Fibroblast of lung (primary cell): ENCODE data around the gene SLC39A7. TPM values are rescaled to one million over a fixed set of nuclear protein-coding genes. Genes with fewer than 3 reads are reported as not detected.

ENCODE experiments used
- DNase-seq, 2 donors: peaks; one replicate each; pipeline versions ENCODE4 v3.0.0 to v3.0.0-alpha.2; 2010; ENCODE audit warnings: low read depth in 2 of 2
- H2AFZ ChIP-seq: 2 replicates; pipeline ENCODE4 v1.5.1; 2012; ENCODE audit warnings: low read length, control low read depth, inconsistent platforms
- H3K27ac ChIP-seq: 2 replicates; pipeline ENCODE4 v1.5.1; 2011; ENCODE audit warnings: low read length, control low read depth; ENCODE audit not compliant: insufficient read depth
- H3K27me3 ChIP-seq: 2 replicates; pipeline ENCODE4 v1.5.1; 2011; ENCODE audit warnings: mild to moderate bottlenecking, low read length; ENCODE audit not compliant: control insufficient read depth, insufficient read depth
- H3K36me3 ChIP-seq: 2 replicates; pipeline ENCODE4 v1.5.1; 2011; ENCODE audit warnings: low read length; ENCODE audit not compliant: control insufficient read depth, insufficient read depth
- H3K4me1 ChIP-seq: 2 replicates; pipeline ENCODE4 v1.5.1; 2011; ENCODE audit warnings: low read length; ENCODE audit not compliant: control insufficient read depth, insufficient read depth; ENCODE audit errors: extremely low read depth
- H3K4me2 ChIP-seq: 2 replicates; pipeline ENCODE4 v1.5.1; 2011; ENCODE audit warnings: low read length, control low read depth; ENCODE audit not compliant: insufficient read depth; ENCODE audit errors: extremely low read depth
- H3K4me3 ChIP-seq, 4 experiments: fragments of 200-600 bp in 1 of 4; sonication (generic) in 1 of 4; replicated peaks in 1 of 4; 2 replicates each; pipeline ENCODE4 v1.5.1; 2011 to 2016; ENCODE audit warnings: low read length in 4 of 4, low read depth in 3 of 4, mild to moderate bottlenecking in 3 of 4, control low read depth in 2 of 4, inconsistent platforms in 1 of 4, mixed read lengths in 1 of 4; ENCODE audit not compliant: insufficient read depth in 1 of 4; ENCODE audit errors: control extremely low read depth in 1 of 4
- H3K79me2 ChIP-seq: 2 replicates; pipeline ENCODE4 v1.5.1; 2012; ENCODE audit warnings: mild to moderate bottlenecking, low read length, inconsistent platforms; ENCODE audit not compliant: control insufficient read depth, insufficient read depth
- H3K9ac ChIP-seq: 2 replicates; pipeline ENCODE4 v1.5.1; 2011; ENCODE audit warnings: mild to moderate bottlenecking, low read length, control low read depth; ENCODE audit not compliant: insufficient read depth
- H3K9me3 ChIP-seq: 2 replicates; pipeline ENCODE4 v1.5.1; 2012; ENCODE audit warnings: low read depth, low read length; ENCODE audit not compliant: control insufficient read depth, insufficient read depth
- H4K20me1 ChIP-seq: 2 replicates; pipeline ENCODE4 v1.5.1; 2011; ENCODE audit warnings: low read length; ENCODE audit not compliant: control insufficient read depth, insufficient read depth; ENCODE audit errors: extremely low read depth
- CTCF ChIP-seq, 2 donors: IDR thresholded peaks in 1 of 2; conservative IDR thresholded peaks in 1 of 2; 1 replicate in 1 of 2; 2 replicates in 1 of 2; pipeline ENCODE4 v1.5.1; 2011 to 2012; ENCODE audit warnings: low read length in 2 of 2, control low read depth in 1 of 2, inconsistent platforms in 1 of 2, low read depth in 1 of 2, mild to moderate bottlenecking in 1 of 2
- EZH2 ChIP-seq: IDR thresholded peaks from 2 replicates; pipeline ENCODE4 v1.5.1; 2012; ENCODE audit warnings: low read length, control low read depth, mild to moderate bottlenecking; ENCODE audit errors: missing control alignments
- polyA plus RNA-seq, 2 donors: library from polyadenylated mRNA; depleted of rRNA in 1 of 2; stranded (reverse) in 1 of 2; unstranded in 1 of 2; fragments of >200 nt; gene quantifications; 2 replicates each; pipeline ENCODE4 v1.2.1, GENCODE V29; 2011 to 2012; ENCODE audit warnings: missing spikeins in 1 of 2
- total RNA-seq: library from RNA; depleted of rRNA; stranded (reverse); fragments of >200 nt; gene quantifications from 2 replicates; pipeline ENCODE4 v1.2.1, GENCODE V29; 2014

The SLC39A7 gene
- total and polyA plus RNA-seq, 2 donors (not counting 1 experiment from before 2014, with no cell fraction given) = 112 to 160 TPM

DNA sequence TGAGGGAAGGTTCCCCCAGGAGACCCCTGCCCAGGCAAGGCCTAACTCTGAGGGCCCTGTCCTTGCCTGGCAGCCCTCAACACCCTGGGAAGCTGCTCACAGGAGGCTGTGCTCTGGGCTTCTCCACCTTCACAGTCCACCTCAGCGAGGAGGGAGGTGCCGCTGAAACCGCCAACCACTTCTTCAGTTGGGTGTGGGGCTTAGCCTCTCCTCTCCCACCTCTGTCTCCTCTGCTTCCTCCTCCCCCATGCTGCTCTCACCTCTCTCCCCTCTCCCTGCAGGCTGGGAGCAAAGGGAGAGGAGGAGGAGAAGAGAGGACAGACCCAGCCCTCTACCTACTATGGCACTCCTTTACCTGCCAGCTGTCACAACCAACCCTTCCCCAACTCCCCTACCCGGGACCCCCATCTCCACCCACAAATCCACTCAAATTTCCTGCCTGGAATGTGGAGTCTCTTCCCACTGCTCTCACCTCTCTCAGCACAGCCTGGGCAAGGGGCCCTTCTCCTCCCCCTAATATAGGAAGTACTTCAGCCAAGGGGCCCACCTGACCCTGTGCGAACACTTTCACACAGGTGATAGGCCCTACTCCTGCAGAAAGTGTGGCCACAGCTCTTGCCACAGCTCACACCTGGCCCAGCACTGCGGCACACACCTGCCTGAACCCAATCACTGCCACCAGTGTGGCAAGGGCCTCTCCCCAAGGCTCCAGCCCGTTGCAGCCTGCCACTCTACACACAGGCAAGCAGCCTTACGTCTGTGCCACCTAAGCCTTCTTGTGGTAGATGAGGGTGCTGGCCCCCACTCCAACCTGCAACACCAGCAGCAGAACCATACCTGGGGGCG lies 14.8 kb downstream of the SLC39A7 start:
- no peak overlapping the region for H2AFZ ChIP-seq
- H4K20me1 ChIP-seq = no peaks in the 10 kb centered on the region
- TF ChIP-seq EZH2 (no peak), CTCF (conservative IDR thresholded peaks at IDR 0.05 in 1 of 2, IDR thresholded peaks at IDR 0.05 in 1 of 2; ENCODE audit: low read depth in 1 of 2, low read length in 2 of 2) (no peak)
- no peaks in the 10 kb centered on the region for H3K79me2 ChIP-seq
- no peak overlapping the region for H3K27ac ChIP-seq
- H3K4me1 ChIP-seq = peaks cover 5% of the 10 kb centered on the region
- no peak overlapping the region for H3K4me2 ChIP-seq
- H3K36me3 ChIP-seq = peaks cover 6% of the 10 kb centered on the region
- no peak overlapping the region for H3K9ac ChIP-seq
- peaks cover 14% of the 10 kb centered on the region for H3K27me3 ChIP-seq
- no peaks in the 10 kb centered on the region for H3K9me3 ChIP-seq
- no peak overlapping the region for H3K4me3 ChIP-seq
- DNase-seq = no peak

- no peak for TF ChIP-seq CTCF (conservative IDR thresholded peaks at IDR 0.05 in 1 of 2, IDR thresholded peaks at IDR 0.05 in 1 of 2; ENCODE audit: low read depth in 1 of 2, low read length in 2 of 2)
- no peak for TF ChIP-seq EZH2
- no peak for DNase-seq
These were observed 15.5 kb downstream of the SLC39A7 start for GRCh38 chr6:33216117-33216649.

GRCh38 chr6:33217246-33217645 lies 16.6 kb downstream of the SLC39A7 start:
- DNase-seq = no peak
- Histone ChIP-seq H3K4me1 (peaks cover 4% of the 10 kb centered on the region), H4K20me1 (no peaks in the 10 kb centered on the region), H3K9me3 (no peaks in the 10 kb centered on the region), H3K9ac (no peak overlapping the region), H3K79me2 (no peaks in the 10 kb centered on the region), H2AFZ (no peak overlapping the region), H3K27me3 (peaks cover 16% of the 10 kb centered on the region), H3K4me2 (no peak overlapping the region), H3K27ac (no peak overlapping the region), H3K4me3 (no peak overlapping the region), H3K36me3 (no peaks in the 10 kb centered on the region)
- TF ChIP-seq EZH2 (no peak), CTCF (conservative IDR thresholded peaks at IDR 0.05 in 1 of 2, IDR thresholded peaks at IDR 0.05 in 1 of 2; ENCODE audit: low read depth in 1 of 2, low read length in 2 of 2) (no peak)

More at GRCh38 chr6:33216117-33216649, 15.5 kb downstream of the SLC39A7 start:
- H3K9ac ChIP-seq = no peak overlapping the region
- no peaks in the 10 kb centered on the region for H3K79me2 ChIP-seq
- no peak overlapping the region for H2AFZ ChIP-seq
- peaks cover 14% of the 10 kb centered on the region for H3K27me3 ChIP-seq
- no peak overlapping the region for H3K27ac ChIP-seq
- H3K4me2 ChIP-seq = no peak overlapping the region
- H3K4me1 ChIP-seq = peaks cover 5% of the 10 kb centered on the region
- H3K4me3 ChIP-seq = no peak overlapping the region
- H3K9me3 ChIP-seq = no peaks in the 10 kb centered on the region
- H4K20me1 ChIP-seq = no peaks in the 10 kb centered on the region
- peaks cover 6% of the 10 kb centered on the region for H3K36me3 ChIP-seq
